DMS153 treated with DMSO at 0.1 percent for 48 hours (cell line): ENCODE results near the gene CANX.
"Not testable (repeated sequence)": the region's sequence is repeated elsewhere in the genome, so short reads cannot be mapped to it uniquely, and the experiment has no call there.

Experiments
- DNase-seq: peaks from one replicate; lab custom pipeline; 2025; ENCODE audit not compliant: unreplicated experiment; lab: John Stamatoyannopoulos, UW

The CANX gene

GRCh38 chr5:179697993-179698934 is 503 bp upstream of the CANX start:
- peak; percentile 82 for DNase-seq

- DNase-seq = no peak
Measured at GRCh38 chr5:179699616-179700237, 960 bp downstream of the CANX start.

- DNase-seq = no peak
Measured at GRCh38 chr5:179700401-179700918, 1.7 kb downstream of the CANX start.

- no peak for DNase-seq
Measured at GRCh38 chr5:179716286-179716685, 17.5 kb downstream of the CANX start.

- DNase-seq = no peak
Measured at GRCh38 chr5:179720222-179720621, 21.5 kb downstream of the CANX start.

DNA sequence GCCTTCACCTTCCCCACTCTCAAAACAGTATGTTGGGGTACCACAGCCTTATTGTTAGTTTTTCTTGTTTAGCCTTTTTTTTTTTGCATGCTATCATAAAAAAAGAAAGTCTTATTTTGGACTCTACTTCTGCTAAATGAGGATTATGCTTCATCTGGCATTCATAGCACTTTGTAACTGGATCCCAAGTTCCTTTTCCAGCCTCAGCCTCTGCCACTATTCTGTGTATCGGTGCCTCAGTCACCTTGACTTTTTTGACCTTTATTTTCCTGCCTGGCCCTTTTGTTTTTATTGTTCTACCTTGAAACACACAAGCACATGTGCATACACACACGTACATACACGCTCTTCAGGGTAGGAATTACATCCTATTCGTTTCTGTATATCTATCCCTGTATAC is 25.4 kb downstream of the CANX start:
- no peak for DNase-seq

- no peak for DNase-seq
Measured at GRCh38 chr5:179727106-179727505, 28.3 kb downstream of the CANX start.

- no peak for DNase-seq
Measured at GRCh38 chr5:179729303-179729702, 30.5 kb downstream of the CANX start.

- no peak for DNase-seq
Measured at GRCh38 chr5:179729727-179730126, 31.0 kb downstream of the CANX start.

- DNase-seq = no peak
Measured at GRCh38 chr5:179730356-179730755, 31.6 kb downstream of the CANX start.

GRCh38 chr5:179730852-179731251 is 32.1 kb downstream of the CANX start:
- DNase-seq = no peak

DNA sequence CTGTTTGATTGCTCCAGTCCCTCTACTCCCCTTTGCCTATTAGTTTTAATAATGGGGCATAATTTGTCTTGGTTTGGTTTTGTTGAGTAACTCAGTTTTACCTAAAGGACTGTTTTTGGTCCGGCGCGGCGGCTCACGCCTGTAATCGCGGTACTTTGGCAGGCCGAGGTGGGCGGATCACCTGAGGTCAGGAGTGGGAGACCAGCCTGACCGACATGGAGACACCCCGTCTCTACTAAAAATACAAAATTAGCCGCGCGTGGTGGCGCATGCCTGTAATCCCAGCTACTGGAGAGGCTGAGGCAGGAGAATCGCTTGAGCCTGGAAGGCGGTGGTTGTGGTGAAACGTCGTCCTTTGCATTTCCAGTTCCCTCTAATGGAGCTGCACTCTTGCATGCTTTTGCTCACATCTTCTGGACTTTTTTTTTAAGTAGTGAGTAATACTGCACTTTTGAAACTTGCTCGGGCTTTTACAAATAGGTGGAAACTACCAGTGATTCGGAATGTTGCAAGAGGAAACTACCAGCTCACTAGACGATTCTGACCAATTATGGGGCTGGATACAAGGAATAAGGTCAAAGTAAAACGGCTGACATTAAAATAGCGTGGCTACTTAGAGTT is 33.1 kb downstream of the CANX start:
- DNase-seq = no peak

GRCh38 chr5:179732412-179732917 is 33.7 kb downstream of the CANX start, which contains the start of gene MAML1:
Gene MAML1, plus strand, starts transcription at chr5:179732822. Its CDS starts 291 bp downstream, at chr5:179733113.
- peak; percentile 81 for DNase-seq

GRCh38 chr5:179732918-179733771 is 34.4 kb downstream of the CANX start:
- no peak for DNase-seq

- no peak for DNase-seq
Measured at GRCh38 chr5:179733772-179734126, 35.0 kb downstream of the CANX start.

DNA sequence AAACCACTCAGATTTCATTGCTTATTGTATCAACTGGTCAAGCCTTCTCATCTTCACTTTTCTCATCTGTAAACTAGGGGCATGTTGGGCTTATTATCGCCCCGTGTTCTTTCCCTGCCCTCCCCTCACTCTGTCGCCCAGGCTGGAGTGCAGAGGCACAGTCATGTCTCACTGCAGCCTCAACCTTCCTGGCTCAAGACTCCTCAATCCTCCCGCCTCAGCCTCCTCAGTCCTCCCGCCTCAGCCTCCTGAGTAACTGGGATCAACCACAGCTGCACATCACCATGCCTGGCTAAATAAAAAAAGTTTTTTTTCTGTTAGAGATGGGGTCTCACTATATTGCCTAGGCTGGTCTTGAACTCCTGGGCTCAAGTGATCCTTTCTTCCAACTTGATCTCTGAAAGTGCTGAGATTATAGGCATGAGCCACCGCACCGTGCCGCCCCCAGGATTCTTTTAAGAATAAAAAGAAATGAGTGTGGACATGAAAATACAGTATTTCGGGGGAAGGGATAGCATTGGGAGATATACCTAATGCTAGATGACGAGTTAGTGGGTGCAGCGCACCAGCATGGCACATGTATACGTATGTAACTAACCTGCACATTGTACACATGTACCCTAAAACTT is 35.9 kb downstream of the CANX start:
- DNase-seq = no peak

DNA sequence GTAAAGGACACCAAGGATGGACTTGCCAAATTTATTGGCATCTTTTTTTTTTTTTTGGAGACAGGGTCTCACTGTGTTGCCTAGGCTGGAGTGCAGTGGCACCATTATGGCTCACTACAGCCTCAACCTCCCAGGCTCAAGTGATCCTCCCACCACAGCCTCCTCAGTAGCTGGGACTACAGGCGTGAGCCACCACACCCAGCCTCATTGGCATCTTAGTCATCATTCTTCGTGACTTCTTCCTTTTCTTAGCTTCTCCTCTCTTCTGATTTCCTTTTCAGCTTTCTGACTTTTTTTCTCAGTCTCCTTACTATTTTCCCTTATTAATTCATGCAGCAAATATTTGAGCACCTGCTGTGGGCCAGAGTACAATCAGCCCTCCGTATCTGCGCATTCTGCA is 40.0 kb downstream of the CANX start:
- no peak for DNase-seq

GRCh38 chr5:179744106-179744505 is 45.3 kb downstream of the CANX start:
- not testable (repeated sequence) for DNase-seq

DNA sequence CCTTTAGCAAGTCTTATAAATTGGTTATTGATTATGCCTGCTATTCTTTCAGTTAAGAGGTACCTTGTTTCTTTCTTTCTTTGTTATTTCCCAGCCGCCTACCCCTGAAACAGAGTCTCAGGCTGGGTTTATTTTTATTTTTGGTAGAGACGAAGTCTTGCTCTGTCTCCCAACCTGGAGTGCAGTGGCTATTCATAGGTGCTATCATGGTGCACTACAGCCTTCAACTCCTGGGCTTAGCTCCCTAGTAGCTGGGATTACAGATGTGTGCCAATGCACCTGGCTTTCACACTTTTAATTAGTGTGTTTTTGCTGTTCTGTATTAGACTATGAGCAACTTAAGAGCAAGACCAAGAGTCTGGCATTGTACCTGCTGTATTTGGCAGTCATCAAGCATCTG is 48.1 kb downstream of the CANX start:
- no peak for DNase-seq

GRCh38 chr5:179747811-179748210 is 49.0 kb downstream of the CANX start:
- DNase-seq = no peak
